Fibroblast of mammary gland (primary cell): ENCODE data around the gene BCAN.

Source experiments
- DNase-seq: peaks from one replicate; pipeline ENCODE4 v3.0.0-alpha.2; 2010; ENCODE audit warnings: low read depth
- H3K4me3 ChIP-seq: 2 replicates; pipeline ENCODE4 v1.5.1; 2011; ENCODE audit warnings: low read depth, mild to moderate bottlenecking, low read length, moderate library complexity; ENCODE audit not compliant: control insufficient read depth
- TF ChIP-seq, protein P1 (sequence below): conservative IDR thresholded peaks from 2 replicates; pipeline ENCODE4 v1.5.1; 2011; ENCODE audit warnings: low read depth, low read length, inconsistent platforms; ENCODE audit not compliant: control insufficient read depth, insufficient read depth

BCAN gene, protein sequence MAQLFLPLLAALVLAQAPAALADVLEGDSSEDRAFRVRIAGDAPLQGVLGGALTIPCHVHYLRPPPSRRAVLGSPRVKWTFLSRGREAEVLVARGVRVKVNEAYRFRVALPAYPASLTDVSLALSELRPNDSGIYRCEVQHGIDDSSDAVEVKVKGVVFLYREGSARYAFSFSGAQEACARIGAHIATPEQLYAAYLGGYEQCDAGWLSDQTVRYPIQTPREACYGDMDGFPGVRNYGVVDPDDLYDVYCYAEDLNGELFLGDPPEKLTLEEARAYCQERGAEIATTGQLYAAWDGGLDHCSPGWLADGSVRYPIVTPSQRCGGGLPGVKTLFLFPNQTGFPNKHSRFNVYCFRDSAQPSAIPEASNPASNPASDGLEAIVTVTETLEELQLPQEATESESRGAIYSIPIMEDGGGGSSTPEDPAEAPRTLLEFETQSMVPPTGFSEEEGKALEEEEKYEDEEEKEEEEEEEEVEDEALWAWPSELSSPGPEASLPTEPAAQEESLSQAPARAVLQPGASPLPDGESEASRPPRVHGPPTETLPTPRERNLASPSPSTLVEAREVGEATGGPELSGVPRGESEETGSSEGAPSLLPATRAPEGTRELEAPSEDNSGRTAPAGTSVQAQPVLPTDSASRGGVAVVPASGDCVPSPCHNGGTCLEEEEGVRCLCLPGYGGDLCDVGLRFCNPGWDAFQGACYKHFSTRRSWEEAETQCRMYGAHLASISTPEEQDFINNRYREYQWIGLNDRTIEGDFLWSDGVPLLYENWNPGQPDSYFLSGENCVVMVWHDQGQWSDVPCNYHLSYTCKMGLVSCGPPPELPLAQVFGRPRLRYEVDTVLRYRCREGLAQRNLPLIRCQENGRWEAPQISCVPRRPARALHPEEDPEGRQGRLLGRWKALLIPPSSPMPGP

DNA sequence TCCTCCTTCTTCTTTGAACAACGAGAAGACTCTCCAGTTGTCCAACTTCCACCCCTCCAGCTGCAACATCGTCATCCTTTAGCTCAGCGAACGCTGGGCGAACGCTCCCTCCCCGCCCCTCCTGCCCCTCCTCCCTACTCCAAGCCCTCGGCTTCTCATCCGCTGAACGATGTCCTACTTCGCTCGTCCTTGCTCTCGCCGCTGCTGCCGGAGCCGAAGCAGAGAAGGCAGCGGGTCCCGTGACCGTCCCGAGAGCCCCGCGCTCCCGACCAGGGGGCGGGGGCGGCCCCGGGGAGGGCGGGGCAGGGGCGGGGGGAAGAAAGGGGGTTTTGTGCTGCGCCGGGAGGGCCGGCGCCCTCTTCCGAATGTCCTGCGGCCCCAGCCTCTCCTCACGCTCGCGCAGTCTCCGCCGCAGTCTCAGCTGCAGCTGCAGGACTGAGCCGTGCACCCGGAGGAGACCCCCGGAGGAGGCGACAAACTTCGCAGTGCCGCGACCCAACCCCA, at the start of gene BCAN:
Gene BCAN, plus strand, starts transcription at position 357 of the 504 bp plus-strand sequence. CDS start 3,938 bp downstream, outside the sequence.
- H3K4me3 ChIP-seq, result no peak within 1 kb of the TSS
- TF ChIP-seq, protein P1, sequence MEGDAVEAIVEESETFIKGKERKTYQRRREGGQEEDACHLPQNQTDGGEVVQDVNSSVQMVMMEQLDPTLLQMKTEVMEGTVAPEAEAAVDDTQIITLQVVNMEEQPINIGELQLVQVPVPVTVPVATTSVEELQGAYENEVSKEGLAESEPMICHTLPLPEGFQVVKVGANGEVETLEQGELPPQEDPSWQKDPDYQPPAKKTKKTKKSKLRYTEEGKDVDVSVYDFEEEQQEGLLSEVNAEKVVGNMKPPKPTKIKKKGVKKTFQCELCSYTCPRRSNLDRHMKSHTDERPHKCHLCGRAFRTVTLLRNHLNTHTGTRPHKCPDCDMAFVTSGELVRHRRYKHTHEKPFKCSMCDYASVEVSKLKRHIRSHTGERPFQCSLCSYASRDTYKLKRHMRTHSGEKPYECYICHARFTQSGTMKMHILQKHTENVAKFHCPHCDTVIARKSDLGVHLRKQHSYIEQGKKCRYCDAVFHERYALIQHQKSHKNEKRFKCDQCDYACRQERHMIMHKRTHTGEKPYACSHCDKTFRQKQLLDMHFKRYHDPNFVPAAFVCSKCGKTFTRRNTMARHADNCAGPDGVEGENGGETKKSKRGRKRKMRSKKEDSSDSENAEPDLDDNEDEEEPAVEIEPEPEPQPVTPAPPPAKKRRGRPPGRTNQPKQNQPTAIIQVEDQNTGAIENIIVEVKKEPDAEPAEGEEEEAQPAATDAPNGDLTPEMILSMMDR, result no peak
- DNase-seq, result no peak

DNA sequence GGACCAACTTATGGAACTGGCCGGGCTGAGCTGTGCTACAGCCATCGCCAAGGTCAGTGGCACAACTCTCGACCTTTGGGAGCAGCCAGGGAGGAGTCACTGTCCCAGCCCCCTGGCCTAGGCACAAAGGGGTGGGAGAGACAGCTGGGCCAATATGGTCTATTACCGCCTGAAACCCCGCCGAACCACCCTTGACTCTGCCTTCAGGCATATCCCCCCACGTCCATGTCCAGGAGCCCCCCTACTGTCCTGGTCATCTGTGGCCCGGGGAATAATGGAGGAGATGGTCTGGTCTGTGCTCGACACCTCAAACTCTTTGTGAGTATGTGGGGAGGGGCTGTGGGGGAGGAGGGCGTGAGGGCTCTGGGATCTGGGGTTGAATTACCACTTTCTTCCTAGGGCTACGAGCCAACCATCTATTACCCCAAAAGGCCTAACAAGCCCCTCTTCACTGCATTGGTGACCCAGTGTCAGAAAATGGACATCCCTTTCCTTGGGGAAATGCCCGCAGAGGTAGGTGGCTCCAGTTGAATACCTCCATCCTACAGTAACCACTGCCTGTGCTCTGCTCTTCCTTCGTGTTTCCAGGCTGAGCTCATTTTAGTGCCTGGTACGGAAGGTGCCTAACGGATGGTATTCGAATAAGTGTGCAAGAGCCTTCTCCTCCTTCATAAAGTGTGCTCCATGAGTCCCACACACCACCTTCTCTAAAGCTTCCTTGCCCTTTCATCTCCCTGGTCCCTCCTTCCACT, 49.6 kb upstream of the BCAN start:
- peak overlapping the region; percentile 76 for H3K4me3 ChIP-seq
- TF ChIP-seq, protein P1, result no peak
- no peak for DNase-seq

DNA sequence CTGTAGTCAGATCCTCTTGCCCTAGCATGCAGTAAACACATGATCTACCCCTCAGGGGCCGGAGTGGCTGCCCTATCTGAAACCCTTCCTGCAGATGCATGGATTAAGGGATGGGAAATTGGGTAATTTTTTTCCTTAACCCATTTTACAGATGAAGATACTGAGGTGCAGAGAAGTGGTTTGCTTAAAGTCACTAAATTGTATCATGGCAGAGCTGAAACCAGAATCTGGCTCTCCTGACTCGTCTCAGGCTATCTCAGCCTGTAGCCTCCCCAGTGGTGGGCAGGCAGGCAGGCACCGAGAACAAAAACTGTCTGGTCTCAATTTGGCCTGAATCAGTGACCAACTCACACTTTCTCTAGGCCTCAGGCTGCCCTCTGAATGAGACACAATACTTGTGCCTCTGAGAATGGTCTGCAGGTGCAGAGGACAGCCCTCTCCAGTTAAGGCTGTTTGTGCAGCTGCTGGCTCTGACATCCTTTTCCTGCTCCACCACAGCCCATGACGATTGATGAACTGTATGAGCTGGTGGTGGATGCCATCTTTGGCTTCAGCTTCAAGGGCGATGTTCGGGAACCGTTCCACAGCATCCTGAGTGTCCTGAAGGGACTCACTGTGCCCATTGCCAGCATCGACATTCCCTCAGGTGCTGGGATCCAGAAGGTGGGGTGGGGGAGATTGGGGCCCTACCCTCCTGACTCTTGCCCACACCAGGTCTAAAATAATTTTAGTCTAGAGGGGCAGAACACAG, 48.8 kb upstream of the BCAN start:
- TF ChIP-seq, protein P1, result no peak
- no peak overlapping the region for H3K4me3 ChIP-seq
- no peak for DNase-seq

DNA sequence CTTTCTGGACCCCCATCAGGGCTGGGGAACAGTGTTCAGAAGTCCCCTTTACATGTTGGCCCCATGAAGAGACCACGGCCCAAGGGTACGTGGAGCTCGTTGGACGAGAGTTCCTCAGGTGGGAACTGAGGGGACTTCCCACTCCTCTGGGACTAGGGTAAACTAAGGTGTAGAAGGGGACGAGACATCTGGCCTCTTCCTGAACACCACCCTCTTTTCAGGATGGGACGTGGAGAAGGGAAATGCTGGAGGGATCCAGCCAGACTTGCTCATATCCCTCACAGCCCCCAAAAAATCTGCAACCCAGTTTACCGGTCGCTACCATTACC, 48.3 kb upstream of the BCAN start:
- H3K4me3 ChIP-seq, result no peak overlapping the region
- TF ChIP-seq, protein P1, result no peak
- DNase-seq, result no peak

DNA sequence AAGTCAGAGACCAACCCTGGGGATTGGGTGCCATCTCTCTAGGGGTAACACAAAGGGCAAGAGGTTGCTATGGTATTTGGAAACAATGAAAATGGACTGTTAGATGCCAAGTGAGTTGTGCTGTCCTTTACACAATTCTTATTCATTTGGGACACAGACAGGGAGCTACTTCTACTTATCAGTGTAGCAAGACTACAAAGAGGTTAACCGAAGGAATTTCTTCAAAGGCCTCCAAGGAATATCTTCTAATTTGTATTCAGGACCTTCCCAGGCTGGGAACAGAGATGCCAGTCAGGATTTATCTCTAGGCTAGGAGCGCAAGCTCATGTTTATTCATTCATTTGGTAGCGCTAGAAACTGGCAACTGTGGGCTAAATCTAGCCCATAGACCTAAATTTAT, 47.7 kb upstream of the BCAN start:
- TF ChIP-seq, protein P1, result no peak
- H3K4me3 ChIP-seq, result no peak overlapping the region
- no peak for DNase-seq

DNA sequence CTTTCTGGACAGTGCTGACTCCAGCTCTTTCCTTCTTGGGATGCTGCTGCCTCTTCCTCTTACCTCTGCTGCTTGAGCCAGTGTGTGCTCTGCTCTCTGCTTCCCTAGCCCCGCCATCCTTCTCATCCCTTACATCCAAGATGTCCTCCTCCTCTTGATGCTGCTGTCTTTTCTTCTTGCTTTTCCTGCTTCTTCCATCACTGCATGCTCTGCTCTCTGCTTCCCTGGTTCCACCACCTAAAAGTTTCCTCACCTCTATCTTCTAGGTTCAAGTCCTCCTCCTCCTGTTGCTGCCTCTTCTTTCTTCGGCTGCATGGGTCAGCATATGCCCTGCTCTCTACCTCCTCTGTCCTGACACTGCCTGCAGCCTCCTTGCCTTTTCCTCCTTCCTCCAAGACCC, 46.9 kb upstream of the BCAN start:
- DNase-seq, result no peak
- TF ChIP-seq, protein P1, result no peak
- no peak overlapping the region for H3K4me3 ChIP-seq
